ENCODE data around the gene ATF3.

ATF3 gene

GRCh38 chr1:212618466-212619210, 10.1 kb downstream of the ATF3 start:
- Histone ChIP-seq H3K36me3 (ENCODE audit: control insufficient read depth, insufficient read depth, low read length) (peaks cover 32% of the 10 kb centered on the region), H3K27ac (ENCODE audit: insufficient read depth, low read depth, low read length, poor library complexity, severe bottlenecking) (no peak overlapping the region)
- WGBS, 2 experiments = 93% methylated on average over 8 of the region's 8 CpGs

GRCh38 chr1:212620293-212620692, 11.7 kb downstream of the ATF3 start:
- peaks cover 28% of the 10 kb centered on the region for H3K36me3 ChIP-seq (ENCODE audit: control insufficient read depth, insufficient read depth, low read length)
- H3K27me3 ChIP-seq (ENCODE audit: control insufficient read depth, insufficient read depth, low read length, poor library complexity, severe bottlenecking) = no peaks in the 10 kb centered on the region
- 88 to 91% methylated on average over 1 of the region's 1 CpG for WGBS, 2 experiments
- H3K27ac ChIP-seq (ENCODE audit: insufficient read depth, low read depth, low read length, poor library complexity, severe bottlenecking) = no peak overlapping the region
- H3K4me1 ChIP-seq (ENCODE audit: control insufficient read depth, insufficient read depth, low read length) = no peaks in the 10 kb centered on the region
- no peak overlapping the region for H3K4me3 ChIP-seq (ENCODE audit: insufficient read depth, low read depth, low read length)
- no peaks in the 10 kb centered on the region for H3K9me3 ChIP-seq (ENCODE audit: control insufficient read depth, low read length)

More at GRCh38 chr1:212618466-212619210, 10.1 kb downstream of the ATF3 start:
- Histone ChIP-seq H3K4me3 (ENCODE audit: insufficient read depth, low read depth, low read length) (no peak overlapping the region), H3K9me3 (ENCODE audit: control insufficient read depth, low read length) (no peaks in the 10 kb centered on the region), H3K27me3 (ENCODE audit: control insufficient read depth, insufficient read depth, low read length, poor library complexity, severe bottlenecking) (no peaks in the 10 kb centered on the region), H3K4me1 (ENCODE audit: control insufficient read depth, insufficient read depth, low read length) (peaks cover 5% of the 10 kb centered on the region)

- H3K27ac ChIP-seq (ENCODE audit: insufficient read depth, low read depth, low read length, poor library complexity, severe bottlenecking) = no peak overlapping the region
- WGBS, 2 experiments = 82 to 88% methylated on average over 10 of the region's 10 CpGs
- no peaks in the 10 kb centered on the region for H3K27me3 ChIP-seq (ENCODE audit: control insufficient read depth, insufficient read depth, low read length, poor library complexity, severe bottlenecking)
- H3K4me3 ChIP-seq (ENCODE audit: insufficient read depth, low read depth, low read length) = no peak overlapping the region
- H3K9me3 ChIP-seq (ENCODE audit: control insufficient read depth, low read length) = no peaks in the 10 kb centered on the region
- H3K36me3 ChIP-seq (ENCODE audit: control insufficient read depth, insufficient read depth, low read length) = peaks cover 24% of the 10 kb centered on the region
- H3K4me1 ChIP-seq (ENCODE audit: control insufficient read depth, insufficient read depth, low read length) = no peaks in the 10 kb centered on the region
Measured at GRCh38 chr1:212621043-212621948, 12.7 kb downstream of the ATF3 start.

GRCh38 chr1:212621949-212622305, 13.4 kb downstream of the ATF3 start:
- 86% methylated on average over 1 of the region's 1 CpG for WGBS, 2 experiments
- H3K27me3 ChIP-seq (ENCODE audit: control insufficient read depth, insufficient read depth, low read length, poor library complexity, severe bottlenecking) = no peaks in the 10 kb centered on the region
- H3K9me3 ChIP-seq (ENCODE audit: control insufficient read depth, low read length) = no peaks in the 10 kb centered on the region
- H3K4me3 ChIP-seq (ENCODE audit: insufficient read depth, low read depth, low read length) = no peak overlapping the region
- no peaks in the 10 kb centered on the region for H3K4me1 ChIP-seq (ENCODE audit: control insufficient read depth, insufficient read depth, low read length)
- peaks cover 18% of the 10 kb centered on the region for H3K36me3 ChIP-seq (ENCODE audit: control insufficient read depth, insufficient read depth, low read length)
- no peak overlapping the region for H3K27ac ChIP-seq (ENCODE audit: insufficient read depth, low read depth, low read length, poor library complexity, severe bottlenecking)

- no peak overlapping the region for H3K27ac ChIP-seq (ENCODE audit: insufficient read depth, low read depth, low read length, poor library complexity, severe bottlenecking)
- 91 to 100% methylated on average over 3 of the region's 3 CpGs for WGBS, 2 experiments
- no peaks in the 10 kb centered on the region for H3K4me1 ChIP-seq (ENCODE audit: control insufficient read depth, insufficient read depth, low read length)
- peaks cover 13% of the 10 kb centered on the region for H3K36me3 ChIP-seq (ENCODE audit: control insufficient read depth, insufficient read depth, low read length)
- no peaks in the 10 kb centered on the region for H3K9me3 ChIP-seq (ENCODE audit: control insufficient read depth, low read length)
- no peaks in the 10 kb centered on the region for H3K27me3 ChIP-seq (ENCODE audit: control insufficient read depth, insufficient read depth, low read length, poor library complexity, severe bottlenecking)
- no peak overlapping the region for H3K4me3 ChIP-seq (ENCODE audit: insufficient read depth, low read depth, low read length)
Measured at GRCh38 chr1:212622467-212622866, 13.9 kb downstream of the ATF3 start.

GRCh38 chr1:212622906-212623305, 14.3 kb downstream of the ATF3 start:
- H3K4me1 ChIP-seq (ENCODE audit: control insufficient read depth, insufficient read depth, low read length) = no peaks in the 10 kb centered on the region
- 98 to 100% methylated on average over 3 to 4 of the region's 4 CpGs for WGBS, 2 experiments
- no peak overlapping the region for H3K27ac ChIP-seq (ENCODE audit: insufficient read depth, low read depth, low read length, poor library complexity, severe bottlenecking)

GRCh38 chr1:212623603-212624002, 15.0 kb downstream of the ATF3 start:
- Histone ChIP-seq H3K27ac (ENCODE audit: insufficient read depth, low read depth, low read length, poor library complexity, severe bottlenecking) (no peak overlapping the region), H3K36me3 (ENCODE audit: control insufficient read depth, insufficient read depth, low read length) (peaks cover 13% of the 10 kb centered on the region), H3K4me3 (ENCODE audit: insufficient read depth, low read depth, low read length) (no peak overlapping the region), H3K9me3 (ENCODE audit: control insufficient read depth, low read length) (no peaks in the 10 kb centered on the region), H3K4me1 (ENCODE audit: control insufficient read depth, insufficient read depth, low read length) (no peaks in the 10 kb centered on the region), H3K27me3 (ENCODE audit: control insufficient read depth, insufficient read depth, low read length, poor library complexity, severe bottlenecking) (no peaks in the 10 kb centered on the region)
- WGBS, 2 experiments = 94 to 100% methylated on average over 2 of the region's 2 CpGs

More at GRCh38 chr1:212622906-212623305, 14.3 kb downstream of the ATF3 start:
- H3K36me3 ChIP-seq (ENCODE audit: control insufficient read depth, insufficient read depth, low read length) = peaks cover 13% of the 10 kb centered on the region
- H3K27me3 ChIP-seq (ENCODE audit: control insufficient read depth, insufficient read depth, low read length, poor library complexity, severe bottlenecking) = no peaks in the 10 kb centered on the region
- no peak overlapping the region for H3K4me3 ChIP-seq (ENCODE audit: insufficient read depth, low read depth, low read length)
- no peaks in the 10 kb centered on the region for H3K9me3 ChIP-seq (ENCODE audit: control insufficient read depth, low read length)

- Histone ChIP-seq H3K27me3 (ENCODE audit: control insufficient read depth, insufficient read depth, low read length, poor library complexity, severe bottlenecking) (no peaks in the 10 kb centered on the region), H3K4me1 (ENCODE audit: control insufficient read depth, insufficient read depth, low read length) (peaks cover 5% of the 10 kb centered on the region), H3K27ac (ENCODE audit: insufficient read depth, low read depth, low read length, poor library complexity, severe bottlenecking) (no peak overlapping the region), H3K36me3 (ENCODE audit: control insufficient read depth, insufficient read depth, low read length) (peaks cover 4% of the 10 kb centered on the region), H3K9me3 (ENCODE audit: control insufficient read depth, low read length) (no peaks in the 10 kb centered on the region), H3K4me3 (ENCODE audit: insufficient read depth, low read depth, low read length) (no peak overlapping the region)
- 95% methylated on average over 18 of the region's 18 CpGs for WGBS, 2 experiments
Measured at GRCh38 chr1:212624976-212625501, 16.5 kb downstream of the ATF3 start.

GRCh38 chr1:212625781-212626450, 17.4 kb downstream of the ATF3 start:
- H3K9me3 ChIP-seq (ENCODE audit: control insufficient read depth, low read length) = no peaks in the 10 kb centered on the region
- H3K27ac ChIP-seq (ENCODE audit: insufficient read depth, low read depth, low read length, poor library complexity, severe bottlenecking) = no peak overlapping the region
- no peaks in the 10 kb centered on the region for H3K36me3 ChIP-seq (ENCODE audit: control insufficient read depth, insufficient read depth, low read length)
- H3K4me1 ChIP-seq (ENCODE audit: control insufficient read depth, insufficient read depth, low read length) = peaks cover 14% of the 10 kb centered on the region
- H3K27me3 ChIP-seq (ENCODE audit: control insufficient read depth, insufficient read depth, low read length, poor library complexity, severe bottlenecking) = no peaks in the 10 kb centered on the region
- no peak overlapping the region for H3K4me3 ChIP-seq (ENCODE audit: insufficient read depth, low read depth, low read length)
- 95 to 96% methylated on average over 19 of the region's 19 CpGs for WGBS, 2 experiments

Data from ectodermal cell (in vitro differentiated cells).